Forelimb muscle (tissue), 1 donor: Measurements from ENCODE around the gene ACSL3. TPM values are rescaled to one million over a fixed set of nuclear protein-coding genes. Genes with fewer than 3 reads are reported as not detected.
"Not testable (repeated sequence)": the region's sequence is repeated elsewhere in the genome, so short reads cannot be mapped to it uniquely, and the experiment has no call there.

Experiments used
- DNase-seq: peaks from one replicate; pipeline ENCODE4 v3.0.0-alpha.2; 2013; ENCODE audit warnings: low read depth
- polyA plus RNA-seq: library from polyadenylated mRNA; unstranded; fragments of 120-200 nt; gene quantifications from one replicate; pipeline ENCODE4 v1.2.1, GENCODE V29; 2013; ENCODE audit not compliant: insufficient read length

Gene ACSL3
- 44.7 TPM for polyA plus RNA-seq

DNA sequence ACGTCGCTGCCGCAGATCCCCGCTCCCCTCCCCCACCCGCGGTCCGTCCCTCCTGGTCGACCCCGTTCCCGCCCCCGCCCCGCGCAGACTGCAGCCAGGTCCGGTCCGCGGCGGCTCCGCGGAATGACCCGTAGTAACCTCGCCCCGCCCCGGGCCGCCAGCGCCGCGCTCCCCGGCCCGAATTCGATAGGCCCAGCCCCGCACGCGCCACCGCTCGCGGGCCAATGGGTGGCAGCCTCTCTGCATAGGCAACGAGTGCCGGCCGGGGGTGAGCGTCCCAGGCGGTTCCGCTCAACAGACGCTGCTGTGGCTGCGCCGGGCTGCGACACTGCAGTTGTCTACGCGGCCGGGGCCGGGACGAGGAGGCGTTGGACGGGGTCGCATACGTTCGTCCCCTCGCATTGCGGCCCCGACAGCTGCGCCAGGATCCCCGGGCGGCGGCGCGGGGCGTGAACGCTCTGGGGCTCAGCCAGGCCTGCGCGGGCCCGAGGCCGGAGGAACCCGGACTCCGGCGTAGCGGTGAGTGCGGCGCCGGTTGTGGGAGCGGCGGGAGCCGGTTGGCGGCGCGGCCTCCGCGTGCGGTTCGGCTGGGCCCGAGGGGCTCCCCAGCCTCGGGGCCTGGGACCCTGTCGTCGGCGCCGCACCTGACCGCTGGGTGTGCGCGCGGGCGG lies at the start of gene ACSL3:
ACSL3 (plus strand) TSS at position 297 of the 671 bp plus-strand sequence. CDS start 47,737 bp downstream, outside the sequence.
- peak; percentile 73 for DNase-seq

DNA sequence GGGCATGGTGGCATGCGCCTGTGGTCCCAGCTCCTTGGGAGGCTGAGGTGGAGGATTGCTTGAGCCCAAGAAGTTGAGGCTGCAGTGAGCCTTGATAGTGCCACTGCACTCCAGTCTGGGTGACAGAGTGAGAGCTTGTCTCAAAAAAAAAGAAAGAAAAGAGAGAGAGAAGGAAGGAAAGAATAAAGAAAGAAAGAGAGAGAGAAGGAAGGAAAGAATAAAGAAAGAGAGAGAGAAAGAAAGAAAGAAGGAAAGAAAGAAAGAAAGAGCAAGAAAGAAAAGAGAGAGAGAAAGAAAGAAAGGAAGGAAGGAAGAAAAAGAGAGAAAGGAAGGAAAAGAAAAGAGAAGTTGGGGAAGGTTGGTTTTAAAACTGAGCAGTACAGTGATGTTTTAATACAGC lies 49.0 kb upstream of the ACSL3 start:
- no peak for DNase-seq

DNA sequence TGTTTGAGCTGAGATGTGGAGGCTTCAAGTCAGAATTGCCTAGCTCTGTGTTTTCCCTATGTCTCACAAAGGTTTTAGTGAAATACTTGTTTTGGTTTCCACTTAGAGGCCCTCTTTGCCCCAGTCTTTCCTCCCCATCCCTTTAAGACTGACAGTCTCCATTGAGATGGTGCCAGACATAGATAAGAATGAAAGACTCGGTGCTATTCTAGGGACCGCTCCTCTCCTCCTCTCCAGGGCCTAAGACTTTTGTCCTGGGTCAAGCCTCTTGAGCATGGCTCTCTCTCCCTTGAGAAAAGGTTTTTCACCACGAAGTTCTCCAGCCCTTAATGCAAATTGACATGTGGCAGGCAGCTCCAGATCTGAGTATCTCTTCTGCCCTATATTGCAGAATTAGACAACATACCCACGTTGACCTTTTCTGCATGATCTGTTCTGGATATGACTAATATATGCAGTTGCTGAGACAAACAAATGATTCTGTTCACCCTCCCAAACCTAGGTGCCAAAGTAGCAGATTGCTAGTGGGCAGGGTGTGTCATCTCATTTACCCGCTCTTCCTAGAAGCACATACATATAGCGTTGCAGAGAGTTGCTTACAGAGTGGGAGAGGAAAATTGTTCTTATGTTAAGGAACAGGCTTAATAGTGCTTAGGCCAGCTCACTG lies 47.5 kb upstream of the ACSL3 start:
- DNase-seq, result no peak

DNA sequence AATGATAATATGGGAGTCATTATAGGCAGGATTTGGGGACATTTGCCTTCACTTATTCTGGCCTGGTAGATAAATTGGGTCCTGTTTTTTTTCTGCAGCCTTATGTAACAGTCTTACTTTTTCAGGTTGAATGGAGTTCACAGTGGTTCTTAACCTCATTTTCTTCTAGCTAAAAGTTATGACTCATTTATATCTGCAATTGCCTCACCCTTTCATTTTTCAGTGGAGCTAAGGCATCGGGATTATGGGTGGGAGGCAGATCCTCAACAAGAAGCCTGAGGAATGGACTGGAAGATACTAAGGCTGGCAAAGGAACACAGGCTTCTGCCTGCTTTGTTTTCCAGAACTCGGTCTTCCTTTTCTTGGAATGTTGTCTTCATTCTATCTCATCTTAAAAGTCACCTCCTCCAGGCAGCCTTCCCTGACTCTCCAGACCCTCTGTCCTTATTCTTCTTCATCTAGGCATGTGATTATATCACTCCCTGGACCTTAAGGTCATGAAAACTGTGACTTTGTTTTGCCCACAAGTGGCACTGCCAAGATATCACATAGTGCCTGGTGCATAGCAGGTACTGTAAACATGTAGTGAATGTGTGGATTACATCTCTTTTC lies 41.0 kb upstream of the ACSL3 start:
- DNase-seq, result no peak

DNA sequence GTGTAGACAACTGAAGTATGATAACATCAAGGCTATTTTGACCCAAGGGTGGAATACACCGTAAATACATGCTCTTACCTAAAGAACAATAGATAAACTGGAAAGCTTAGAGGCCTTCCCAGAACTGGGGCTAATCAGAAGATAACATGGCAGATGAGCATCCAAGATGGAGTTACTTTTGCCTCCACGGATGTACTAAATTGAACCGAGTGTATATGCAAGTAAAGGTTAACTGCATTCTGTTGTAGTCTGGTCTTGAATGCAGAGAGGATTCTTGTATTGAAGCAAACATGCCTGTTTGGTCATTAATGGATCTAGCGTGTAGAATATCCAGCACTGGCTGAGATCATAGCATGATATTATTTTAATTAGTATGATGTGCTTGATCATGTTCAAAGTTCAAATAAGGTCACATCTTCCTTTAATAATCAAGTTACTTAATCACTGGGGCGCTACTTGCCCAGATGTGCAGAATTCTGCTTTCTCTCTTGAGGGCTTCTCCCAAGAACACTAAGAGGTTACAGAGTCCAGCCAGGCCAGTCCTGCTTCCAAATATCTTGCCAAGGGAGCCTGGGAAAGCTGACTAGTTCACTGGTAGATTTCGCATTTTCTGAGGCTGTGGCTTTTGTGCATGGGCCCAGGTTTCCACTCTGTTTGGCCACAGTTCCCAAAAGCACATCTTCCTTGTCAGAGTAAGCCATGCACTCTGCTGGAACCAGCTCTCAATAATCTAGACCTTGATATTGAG lies 37.5 kb upstream of the ACSL3 start:
- no peak for DNase-seq

DNA sequence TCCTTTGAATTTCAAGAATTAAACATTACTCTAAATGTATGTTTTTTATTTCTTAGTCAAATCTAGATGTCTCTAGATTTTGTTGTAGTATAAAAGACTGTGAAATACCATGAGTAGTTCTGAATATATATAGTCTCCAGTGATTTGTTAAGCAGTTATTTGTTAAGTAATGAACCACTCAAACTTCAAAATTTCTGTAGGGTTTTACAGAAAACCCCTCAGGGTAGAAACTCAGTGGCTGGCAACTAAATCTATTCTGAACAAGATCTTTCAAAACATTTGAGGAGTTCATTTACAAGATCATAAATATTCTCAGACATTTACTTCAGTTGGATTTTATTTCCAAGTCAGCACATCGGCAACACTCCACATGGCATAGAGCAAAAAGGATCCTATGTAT lies 35.8 kb upstream of the ACSL3 start:
- no peak for DNase-seq

DNA sequence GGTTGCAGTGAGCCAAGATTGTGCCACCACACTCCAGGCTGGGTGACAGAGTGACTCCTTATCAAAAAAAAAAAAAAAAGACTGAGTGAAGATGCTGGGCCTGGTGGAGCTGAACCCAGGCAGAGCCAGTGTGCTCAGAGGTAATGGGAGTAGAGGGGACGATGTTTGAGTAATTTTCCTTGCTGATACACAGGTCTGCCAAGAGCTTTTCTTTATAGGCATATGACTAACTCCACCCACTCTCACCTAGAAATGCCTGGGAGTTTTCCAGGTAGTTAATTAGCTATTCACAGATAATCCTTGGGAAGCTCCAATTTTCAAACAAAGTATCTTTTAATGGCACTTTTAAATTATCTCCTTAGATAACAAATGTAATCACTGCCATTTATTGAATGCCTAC lies 33.4 kb upstream of the ACSL3 start:
- DNase-seq, result no peak

DNA sequence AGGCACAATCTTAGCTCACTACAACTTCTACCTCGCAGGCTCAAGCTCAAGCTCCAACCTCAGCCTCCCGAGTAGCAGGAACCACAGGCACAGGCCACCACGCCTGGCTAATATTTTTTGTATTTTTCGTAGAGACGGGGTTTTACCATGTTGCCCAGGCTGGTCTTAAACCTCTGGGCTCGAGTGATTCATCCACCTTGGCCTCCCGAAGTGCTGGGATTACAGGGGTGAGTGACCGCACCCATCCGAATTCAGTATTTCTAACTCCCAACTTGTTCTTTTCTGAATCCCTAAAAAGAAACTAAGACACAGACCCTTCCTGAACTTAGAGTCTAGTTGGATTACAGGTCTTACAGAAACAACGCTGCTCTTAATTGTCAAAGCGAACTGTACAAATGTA lies 32.3 kb upstream of the ACSL3 start:
- DNase-seq, result no peak

DNA sequence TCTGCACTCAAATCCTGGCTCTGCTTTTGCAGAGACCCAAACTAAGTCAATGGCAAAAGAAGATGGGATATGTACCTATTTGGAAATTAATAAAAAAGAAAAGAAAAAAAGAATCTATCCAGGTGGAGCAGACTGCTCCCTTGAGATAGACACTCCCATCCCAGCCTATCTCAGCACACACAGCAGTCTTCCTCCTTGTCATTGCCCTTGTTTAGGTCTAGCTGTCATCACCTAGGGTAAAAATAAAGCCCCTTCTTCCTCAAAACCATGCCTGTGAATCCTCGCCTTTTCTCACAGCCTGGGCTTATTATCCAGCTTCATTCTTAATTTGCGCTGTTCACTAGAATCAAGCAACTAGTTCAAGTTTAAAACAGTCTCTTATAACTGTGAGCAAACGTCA lies 30.7 kb upstream of the ACSL3 start:
- no peak for DNase-seq

DNA sequence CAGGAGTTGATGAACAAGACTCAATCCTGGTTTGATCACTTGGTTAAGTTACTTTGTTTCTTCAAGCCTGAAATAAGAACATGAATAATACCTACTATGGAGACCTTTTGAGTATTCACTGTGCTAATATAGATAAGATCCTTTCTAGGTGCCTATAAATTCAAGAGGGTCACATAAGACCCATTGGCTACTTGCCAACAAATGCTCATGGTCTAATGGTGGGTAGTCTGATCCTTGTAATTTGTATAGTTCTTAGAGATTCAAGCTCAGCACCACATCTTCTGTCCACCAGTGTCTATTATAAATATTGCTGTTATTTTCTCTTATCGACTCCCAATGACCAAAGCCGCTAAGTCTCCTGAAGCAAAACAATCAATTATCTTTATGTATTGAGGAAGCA lies 27.4 kb upstream of the ACSL3 start:
- DNase-seq, result no peak

DNA sequence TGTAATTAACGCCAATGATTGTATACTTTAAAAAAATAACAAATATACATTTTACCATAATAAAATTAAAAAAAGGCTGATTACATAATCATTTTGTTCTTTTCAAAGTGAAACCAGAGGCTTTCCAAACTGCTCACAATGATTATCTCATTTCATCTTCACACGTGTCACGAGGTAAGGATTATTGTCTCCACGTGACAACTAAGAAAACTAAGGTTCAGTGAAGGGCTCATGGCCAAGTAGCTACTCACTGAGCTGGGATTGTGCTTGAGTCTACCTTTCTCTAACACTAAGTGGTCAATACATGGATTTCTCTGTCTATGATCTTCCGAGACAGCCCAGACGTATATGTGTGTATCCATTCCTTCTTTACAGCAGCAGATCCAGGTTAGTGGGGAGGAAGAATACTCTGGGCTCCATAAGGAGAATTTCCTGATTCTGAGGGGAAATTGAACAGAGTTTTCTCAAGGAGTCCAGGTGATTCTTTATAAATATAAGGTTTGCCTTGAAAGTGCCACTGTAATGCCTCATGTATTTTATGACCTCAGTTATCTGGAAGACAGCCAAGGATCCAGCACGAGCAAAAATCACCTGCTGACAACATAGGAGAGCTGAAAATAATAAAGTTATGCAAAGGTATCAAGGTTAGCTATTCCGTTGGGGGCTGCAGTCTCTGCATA lies 25.6 kb upstream of the ACSL3 start:
- DNase-seq, result no peak

DNA sequence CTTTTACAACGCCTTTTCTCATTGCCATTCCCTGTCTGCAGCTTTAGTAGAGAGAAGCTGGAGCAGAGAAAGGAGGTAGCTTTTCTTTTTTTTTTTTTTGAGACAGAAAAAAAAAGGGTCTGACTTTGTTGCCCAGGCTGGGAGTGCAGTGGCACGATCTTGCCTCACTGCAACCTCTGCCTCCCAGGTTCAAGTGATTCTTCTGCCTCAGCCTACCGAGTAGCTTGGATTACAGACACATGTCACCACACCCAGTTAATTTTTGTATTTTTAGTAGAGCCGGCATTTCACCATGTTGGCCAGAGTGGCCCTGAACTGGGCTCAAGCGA lies 25.0 kb upstream of the ACSL3 start:
- no peak for DNase-seq

DNA sequence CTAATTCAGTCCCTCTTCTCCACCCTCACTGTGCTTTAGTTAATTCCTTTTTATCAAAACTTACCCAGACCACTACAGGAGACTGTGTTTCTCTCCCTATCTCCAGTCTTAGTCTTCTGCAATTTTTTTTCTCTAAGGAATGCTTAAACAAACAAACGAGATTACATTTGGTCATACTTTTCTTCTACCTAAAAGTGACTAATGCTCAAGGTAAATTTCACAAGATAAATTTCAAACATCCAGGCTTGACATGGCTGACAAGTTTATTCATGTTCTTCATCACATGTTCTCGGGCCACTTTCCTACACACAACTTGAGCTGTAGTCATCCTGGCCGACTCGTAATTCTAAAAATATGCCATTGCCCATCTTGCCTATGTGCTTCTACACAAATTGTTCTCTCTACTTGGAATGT lies 23.2 kb upstream of the ACSL3 start:
- no peak for DNase-seq

DNA sequence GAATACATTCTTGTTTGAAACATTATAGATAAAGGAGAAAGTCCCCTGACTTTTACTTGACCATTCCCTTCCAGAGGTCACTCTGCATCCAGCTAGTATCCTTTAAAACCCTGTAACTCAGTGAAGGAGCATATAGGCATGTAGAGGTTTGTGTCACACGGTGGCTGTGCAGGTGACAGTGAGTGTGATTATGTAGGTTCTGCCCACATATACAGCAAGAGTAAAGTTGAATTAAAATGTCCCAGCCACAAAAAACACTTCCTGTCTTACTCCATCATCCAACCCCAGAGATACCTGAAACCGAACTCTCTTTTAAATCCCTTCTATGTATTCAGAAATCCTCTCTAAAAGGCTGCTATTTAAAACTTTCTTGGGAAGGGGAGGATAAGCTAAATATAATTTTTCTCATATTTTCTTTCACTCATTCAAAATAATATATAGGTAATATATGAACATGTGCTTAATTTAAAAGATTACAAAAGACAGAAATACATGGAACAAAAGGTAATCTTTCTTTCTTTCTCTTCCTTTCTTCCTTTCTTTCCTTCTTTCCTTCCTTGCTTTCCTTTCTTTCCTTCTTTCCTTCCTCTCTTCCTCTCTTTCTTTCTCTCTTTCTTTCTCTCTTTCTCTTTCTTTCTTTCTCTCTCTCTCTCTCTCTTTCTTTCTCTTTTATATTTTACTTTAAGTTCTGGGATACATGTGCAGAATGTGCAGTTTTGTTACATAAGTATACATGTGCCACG lies 20.6 kb upstream of the ACSL3 start:
- no peak for DNase-seq

DNA sequence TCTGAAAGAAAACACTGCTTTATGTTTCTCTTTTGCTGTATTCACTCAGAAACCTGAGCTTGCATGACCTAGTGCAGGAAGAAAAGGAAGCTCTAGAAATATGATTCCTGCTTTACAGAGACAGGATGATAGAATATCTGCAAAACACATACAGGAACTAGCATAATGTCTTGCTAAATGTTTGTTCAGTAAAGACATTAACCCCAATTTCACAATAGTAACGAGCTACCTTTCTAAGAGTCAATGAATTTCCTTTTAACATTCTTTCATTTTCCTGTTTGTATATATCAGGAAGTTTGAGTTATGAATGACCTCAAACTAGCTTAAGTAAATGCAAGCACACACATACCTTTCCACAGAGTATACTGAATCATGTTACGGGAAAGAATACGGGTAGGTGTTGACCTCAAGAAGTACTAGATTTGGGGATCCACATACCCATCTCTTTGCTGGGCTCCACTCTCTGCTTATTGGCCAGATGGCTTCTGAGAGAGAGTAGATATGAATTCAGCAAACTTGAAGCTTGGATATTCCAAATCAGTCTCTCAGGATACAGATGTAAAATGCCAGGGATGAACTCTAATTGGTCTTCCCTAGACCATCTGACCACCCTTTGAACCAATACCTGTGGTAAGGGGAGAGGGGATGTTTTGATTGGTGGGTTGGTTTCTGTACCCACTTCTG lies 18.2 kb upstream of the ACSL3 start:
- no peak for DNase-seq

DNA sequence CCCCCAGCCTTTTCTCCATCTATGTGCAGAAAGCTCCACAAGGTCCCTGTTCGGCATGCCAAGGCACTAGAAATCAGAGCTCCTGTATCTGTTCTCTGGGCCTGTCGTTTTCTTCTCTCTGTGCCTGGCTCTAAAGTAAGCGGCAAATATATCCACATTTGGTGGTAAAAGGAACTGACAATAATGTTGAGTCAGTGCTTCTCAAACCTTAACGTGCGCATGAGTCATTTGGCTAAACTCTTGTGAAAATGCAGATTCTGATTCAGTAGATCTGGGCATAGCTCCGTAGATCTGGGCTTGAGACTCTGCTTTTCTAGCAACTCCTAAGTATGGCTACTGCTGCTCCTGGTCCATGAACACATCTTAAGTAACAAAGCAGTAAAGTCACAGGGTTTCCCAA lies 16.5 kb upstream of the ACSL3 start:
- no peak for DNase-seq

DNA sequence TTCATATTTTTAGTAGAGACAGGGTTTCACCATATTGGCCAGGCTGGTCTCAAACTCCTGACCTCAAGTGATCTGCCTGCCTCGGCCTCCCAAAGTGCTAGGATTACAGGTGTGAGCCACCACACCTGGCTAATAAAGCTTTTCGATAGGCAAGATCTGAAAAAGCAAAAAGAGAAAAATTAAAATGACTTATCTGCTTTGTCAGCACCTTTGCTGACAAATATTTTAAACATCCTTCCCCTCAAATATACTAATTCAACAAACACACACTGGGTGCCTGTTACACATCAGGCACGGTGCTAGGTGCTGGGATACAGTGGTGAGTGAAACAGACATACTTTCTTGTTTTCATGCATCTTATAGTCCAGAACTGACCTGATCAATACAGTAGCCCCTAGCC lies 15.5 kb upstream of the ACSL3 start:
- DNase-seq, result not testable (repeated sequence)

DNA sequence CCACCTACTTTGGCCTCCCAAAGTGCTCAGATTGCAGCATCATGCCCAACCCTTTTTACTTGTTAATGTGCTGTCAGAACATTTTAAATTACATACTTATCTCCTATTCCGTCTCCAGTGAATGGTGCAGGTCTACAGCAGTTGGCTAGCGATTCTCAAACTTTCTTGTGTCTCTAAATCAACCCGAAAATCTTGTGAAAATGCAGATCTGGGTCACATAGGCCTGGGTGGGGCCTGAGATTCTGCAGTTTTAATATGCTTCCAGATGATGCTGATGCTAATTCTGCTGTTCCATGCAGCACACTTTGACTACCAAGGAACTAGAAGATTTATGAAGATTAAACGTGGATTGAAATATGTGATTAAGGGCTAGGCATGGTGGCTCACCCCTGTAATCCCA lies 14.8 kb upstream of the ACSL3 start:
- DNase-seq, result no peak

DNA sequence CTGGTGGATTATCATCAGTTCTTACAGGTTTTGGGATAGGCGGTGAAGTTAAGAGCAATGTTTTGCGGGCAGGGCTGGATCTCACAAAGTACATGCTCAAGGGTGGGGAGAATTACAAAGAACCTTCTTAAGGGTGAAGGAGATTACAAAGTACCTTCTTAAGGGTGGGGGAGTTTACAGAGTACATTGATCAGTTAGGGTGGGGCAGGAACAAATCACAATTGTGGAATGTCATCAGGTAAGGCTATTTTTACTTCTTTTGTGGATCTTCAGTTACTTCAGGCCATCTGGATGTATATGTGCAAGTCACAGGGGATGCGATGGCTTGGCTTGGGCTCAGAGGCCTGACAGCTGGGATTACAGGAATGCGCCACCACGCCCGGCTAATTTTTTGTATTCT lies 12.8 kb upstream of the ACSL3 start:
- not testable (repeated sequence) for DNase-seq

DNA sequence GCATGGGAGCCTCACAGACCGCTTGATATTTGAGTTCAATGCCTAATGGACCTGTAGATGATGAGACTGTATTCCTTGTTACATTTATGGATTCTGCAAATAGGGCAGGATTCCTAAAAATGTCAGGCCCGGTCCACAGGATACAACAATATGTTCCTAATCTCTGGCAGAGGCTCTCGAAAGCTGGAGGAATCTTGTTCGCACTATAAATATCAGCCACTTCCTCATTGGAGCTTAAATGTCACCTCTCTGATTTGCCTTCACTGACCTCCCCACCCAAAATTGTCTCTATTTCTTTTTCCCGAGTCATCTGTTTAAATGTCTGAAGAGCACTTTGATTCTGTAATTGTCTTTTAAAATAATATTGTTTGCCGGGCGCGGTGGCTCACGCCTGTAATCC lies 12.0 kb upstream of the ACSL3 start:
- DNase-seq, result no peak
